Vagina (tissue), 2 donors: ENCODE results near the gene CARS2.

Experiments used
- POLR2A ChIP-seq, 2 donors: fragments of 450-650 bp; IDR thresholded peaks; one replicate each; pipeline ENCODE4 v1.6.1; 2017; ENCODE audit warnings: antibody characterized with exemption in 2 of 2, mild to moderate bottlenecking in 2 of 2, moderate library complexity in 2 of 2
- POLR2AphosphoS5 ChIP-seq, 2 donors: sonication (generic); formaldehyde crosslinking; IDR thresholded peaks; one replicate each; pipeline ENCODE4 v1.9.0; 2017; ENCODE audit warnings: antibody characterized with exemption in 2 of 2, mild to moderate bottlenecking in 2 of 2, low read depth in 1 of 2; ENCODE audit not compliant: insufficient read depth in 1 of 2

DNA sequence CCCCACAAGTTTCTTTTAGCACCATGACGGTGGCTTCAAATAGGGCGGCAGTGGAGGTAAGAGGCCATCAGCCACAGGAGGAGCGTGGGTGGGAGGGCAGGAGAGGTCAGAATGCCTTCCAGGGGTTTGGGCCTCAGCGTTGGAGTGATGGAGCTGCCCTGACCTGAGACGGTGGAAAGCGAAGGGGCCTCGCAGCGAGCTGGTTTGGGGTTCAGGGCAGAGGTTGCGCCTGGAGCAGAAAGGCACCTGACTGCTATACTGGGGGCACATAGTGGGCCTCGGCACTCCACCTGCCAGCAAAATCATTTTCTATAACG is 91.0 kb downstream of the CARS2 start:
- TF ChIP-seq POLR2A (IDR thresholded peaks at IDR 0.05): no peak
- no peak for TF ChIP-seq POLR2AphosphoS5 (IDR thresholded peaks at IDR 0.05; ENCODE audit: insufficient read depth in 1 of 2, low read depth in 1 of 2)
